Renal pelvis (tissue), 4 donors: Measurements from ENCODE around the gene IGFBP7. TPM values are rescaled to one million over a fixed set of nuclear protein-coding genes. Genes with fewer than 3 reads are reported as not detected.
"Not testable (repeated sequence)": the region's sequence is repeated elsewhere in the genome, so short reads cannot be mapped to it uniquely, and the experiment has no call there.

Experiments used
- DNase-seq: peaks from one replicate; pipeline ENCODE4 v3.0.0-alpha.2; 2013
- polyA plus RNA-seq, 3 donors: library from polyadenylated mRNA; unstranded; fragments of 120-200 nt; gene quantifications; one replicate each; pipeline ENCODE4 v1.2.1, GENCODE V29; 2013; ENCODE audit not compliant: insufficient read length in 3 of 3

IGFBP7 gene
- polyA plus RNA-seq, 3 donors: 485 to 533 (median 497) TPM

DNA sequence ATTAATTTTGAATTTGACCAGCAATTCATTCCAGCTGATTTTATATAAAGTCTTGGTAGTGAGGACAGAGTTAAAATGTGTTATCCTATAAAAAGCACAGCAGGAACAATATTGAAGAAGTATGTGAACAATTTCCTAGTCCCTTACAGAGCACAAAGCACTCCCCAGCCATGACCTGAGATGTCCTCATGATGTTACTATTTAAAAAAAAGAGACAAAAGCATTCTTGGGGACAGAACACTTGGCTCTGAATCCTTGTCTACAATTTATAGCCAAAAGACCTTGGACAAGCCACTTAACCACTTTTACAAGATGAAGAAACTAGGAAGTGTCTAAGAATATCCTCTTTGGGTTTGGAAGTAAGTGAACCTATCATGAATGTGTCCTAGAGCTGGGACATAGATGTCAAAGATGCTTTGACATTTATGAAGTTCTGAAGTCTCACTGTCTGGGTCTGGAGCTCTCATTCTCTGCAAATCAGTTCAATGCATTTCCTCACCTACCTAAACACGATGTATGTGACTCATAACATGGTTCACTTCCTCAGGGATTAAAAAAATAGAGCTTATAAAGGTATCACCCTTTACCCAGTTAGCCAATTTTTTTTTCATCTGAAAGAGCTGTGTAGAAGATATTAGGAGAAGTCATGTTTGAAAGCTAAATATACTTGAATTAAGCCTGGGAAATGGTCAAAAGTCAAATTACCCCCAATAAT, 61.4 kb downstream of the IGFBP7 start:
- no peak for DNase-seq

DNA sequence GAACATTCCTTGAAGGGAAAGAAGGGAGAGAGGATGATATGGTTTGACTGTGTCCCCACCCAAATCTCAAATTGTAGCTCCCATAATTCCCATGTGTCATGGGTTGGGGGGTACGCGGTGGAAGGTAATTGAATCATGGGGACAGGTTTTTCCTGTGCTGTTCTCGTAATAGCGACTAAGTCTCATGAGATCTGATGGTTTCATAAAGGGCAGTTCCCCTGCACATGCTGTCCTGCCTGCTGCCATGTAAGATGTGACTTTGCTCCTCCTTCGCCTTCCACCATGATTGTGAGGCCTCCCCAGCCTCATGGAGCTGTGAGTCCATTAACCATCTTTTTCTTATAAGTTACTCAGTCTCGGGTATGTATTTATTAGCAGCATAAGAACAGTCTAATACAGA, 63.1 kb downstream of the IGFBP7 start:
- not testable (repeated sequence) for DNase-seq

DNA sequence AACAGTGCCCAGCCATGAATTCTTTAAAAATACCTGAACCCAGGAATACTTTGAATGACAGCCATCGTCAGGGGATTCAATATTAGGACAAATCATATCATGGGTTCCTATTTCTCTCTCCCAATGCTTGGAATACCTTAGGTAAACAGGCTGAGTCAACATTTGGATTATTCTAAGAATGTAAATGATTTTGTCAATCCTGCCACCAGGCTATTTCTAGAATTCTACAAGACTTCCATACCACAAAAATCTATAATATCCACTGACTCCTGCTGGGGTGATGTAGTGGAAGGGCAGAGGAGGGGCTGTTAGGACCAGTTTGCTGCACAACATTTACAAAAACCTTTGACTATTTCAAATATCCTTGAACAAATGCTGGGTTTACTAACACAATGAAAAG, 65.2 kb downstream of the IGFBP7 start:
- no peak for DNase-seq

DNA sequence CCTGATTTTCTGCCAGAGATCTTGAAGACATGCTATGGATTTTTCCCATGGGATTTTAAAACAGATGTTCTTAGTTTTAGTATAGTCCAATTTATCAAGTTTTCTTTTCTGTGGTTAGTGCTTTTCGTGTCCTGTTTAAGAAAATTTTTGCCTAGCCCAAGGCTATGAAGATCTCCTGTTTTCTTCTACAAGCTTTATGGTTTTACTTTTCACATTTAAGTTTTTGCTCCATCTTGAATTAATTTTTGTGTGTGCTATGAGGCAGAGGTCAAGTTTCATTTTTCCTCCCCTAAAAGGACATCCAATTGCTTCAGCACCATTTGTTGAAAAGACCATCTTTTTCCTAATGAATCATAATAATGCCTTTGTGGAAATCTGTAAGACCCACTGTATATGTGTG, 65.9 kb downstream of the IGFBP7 start:
- DNase-seq: no peak

DNA sequence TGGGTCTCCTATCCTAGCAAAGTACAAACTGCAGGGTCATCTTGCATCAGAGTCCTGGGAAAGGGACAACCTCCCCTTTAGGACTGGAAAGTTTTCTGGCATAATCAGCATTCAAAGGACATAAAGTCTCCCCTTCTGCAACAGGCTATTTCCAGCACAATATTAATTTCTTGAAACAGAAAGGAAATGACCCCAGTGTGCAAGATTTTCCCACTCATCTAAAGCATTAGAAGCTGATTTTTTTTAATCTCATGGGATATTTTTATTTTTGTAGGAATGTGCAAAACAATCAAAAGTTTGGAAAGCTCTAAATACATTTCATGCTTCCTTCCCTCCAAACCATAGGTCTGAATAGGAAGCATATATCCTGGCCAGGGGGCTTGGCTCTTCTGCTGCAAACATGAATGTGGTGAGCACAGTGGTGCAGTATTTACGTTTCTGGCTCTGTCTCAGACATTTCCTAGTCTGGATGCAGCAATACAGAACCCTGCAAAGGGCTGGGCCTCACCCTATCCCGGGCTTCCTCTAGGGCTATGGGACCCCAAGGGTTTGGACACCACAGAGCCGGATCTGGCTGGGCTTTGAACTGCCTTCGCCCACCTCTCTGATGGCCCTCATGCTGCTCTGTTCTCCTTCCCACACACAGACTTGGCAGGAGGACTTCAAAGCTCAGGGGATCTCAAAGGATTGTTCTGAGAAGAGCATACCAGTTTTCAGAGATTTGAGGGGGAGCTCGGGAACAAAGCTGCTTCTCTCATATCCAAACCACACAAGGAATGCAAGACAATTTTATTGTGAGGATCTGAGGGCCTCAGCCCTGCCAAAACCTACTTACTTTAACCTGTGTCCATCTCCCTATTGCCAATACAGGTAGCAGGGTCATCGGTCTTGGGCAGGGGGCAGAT, 66.6 kb downstream of the IGFBP7 start:
- peak; percentile 44 for DNase-seq

DNA sequence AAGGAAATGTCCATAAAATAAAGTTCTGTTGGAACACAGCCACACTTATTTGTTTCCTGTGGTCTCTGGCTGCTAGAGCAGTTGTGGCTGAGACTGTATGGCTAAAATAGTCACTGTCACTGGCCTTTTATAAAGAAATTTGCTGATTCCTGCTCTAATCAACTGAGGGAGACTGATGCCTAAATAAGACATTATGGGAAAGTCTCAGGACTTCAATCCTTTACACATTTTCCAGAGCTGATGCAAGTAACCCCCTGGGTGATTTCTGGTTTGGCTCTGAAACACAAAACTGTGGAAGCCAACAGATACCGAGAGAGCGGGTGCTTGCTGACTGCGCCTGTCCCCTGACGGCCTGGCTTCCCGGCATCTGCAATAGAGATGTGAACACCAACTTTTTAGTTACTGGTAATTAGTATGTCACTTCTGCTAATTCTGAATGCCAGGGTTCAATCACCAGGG, 67.4 kb downstream of the IGFBP7 start:
- DNase-seq: no peak

DNA sequence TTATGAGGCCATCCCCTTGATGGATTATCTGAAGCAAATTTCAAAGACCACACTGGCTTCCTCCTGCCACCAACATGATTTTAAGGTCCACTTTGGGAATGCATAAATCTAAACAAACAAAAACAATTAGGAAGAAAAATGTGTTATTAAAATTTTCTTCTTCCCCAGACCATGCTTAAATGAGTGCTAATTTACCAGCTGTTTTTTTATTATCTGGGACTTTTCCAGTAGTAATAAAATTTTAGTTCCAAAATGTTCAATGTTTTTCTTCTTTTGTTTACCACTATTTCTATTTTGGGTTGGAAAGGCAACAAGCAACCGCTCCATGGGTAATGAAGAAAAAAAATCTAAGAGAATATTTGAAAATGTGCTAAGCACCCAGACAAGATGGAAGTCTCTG, 69.2 kb downstream of the IGFBP7 start:
- DNase-seq: peak; percentile 26

DNA sequence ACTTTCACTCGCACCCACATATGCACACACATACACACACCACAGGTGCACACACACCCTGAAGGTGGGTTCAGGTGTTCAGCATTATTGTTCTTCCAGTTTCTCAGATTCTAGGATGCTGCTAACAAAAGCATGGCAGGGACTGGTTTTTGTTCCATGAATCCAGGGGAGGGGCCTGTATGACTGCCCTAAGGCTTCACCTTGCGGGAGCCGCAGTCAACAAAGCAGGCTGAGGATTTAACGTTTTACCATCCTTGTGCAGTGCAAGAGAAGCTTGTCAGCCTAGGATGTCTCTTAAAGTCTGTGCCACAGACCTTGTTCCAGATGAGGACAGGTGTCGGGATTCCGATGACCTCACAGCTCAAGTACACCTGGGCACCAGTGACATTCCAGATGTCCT, 69.7 kb downstream of the IGFBP7 start:
- no peak for DNase-seq

DNA sequence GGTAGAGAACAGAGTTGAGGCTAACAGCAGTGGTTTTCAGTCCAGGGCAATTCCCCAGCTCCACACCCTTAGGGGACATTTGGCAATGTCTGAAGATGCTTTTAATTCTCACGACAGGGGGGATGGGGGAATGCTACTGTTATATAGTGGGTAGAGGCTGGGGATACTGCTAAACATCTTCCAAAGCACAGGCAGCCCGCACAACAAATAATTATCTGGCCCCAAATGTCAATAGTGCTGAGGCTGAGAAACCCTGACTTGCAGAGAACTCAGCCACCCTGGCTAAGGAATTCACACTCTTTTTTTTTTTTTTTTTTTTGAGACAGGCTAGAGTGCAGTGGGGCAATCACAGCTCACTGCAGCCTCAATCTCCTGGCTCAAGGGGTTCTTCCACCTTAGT, 70.8 kb downstream of the IGFBP7 start:
- DNase-seq: no peak

DNA sequence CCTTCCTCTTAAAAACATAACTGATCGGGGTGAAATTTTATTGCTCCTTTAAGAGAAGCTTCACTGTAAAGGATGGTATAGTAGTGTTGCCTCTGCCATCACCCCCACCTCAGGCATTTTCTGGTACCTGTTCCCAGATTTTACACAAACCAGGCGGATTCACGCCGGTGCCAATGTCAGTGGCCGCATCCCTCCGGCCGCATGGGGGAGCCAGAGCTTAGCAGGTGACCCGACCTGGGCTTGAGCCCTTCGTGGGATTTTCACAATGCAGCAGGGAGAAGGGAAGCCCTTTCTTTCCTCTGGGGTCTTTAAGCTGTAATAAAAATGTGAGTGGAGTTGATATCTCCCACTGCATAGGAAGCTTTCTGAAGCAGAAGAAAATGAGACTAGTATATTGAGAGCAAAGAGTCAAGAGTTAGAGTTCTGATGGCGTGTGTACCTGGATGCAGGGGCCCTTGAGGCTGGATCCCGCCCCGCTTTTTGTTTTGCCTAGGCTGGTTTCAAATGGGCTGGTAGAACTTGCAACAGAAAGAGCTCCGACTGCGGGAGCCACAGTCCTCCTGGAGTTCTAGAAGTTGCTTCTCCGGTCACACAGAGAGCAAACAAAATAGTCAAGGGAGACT, 72.1 kb downstream of the IGFBP7 start:
- peak; percentile 51 for DNase-seq

DNA sequence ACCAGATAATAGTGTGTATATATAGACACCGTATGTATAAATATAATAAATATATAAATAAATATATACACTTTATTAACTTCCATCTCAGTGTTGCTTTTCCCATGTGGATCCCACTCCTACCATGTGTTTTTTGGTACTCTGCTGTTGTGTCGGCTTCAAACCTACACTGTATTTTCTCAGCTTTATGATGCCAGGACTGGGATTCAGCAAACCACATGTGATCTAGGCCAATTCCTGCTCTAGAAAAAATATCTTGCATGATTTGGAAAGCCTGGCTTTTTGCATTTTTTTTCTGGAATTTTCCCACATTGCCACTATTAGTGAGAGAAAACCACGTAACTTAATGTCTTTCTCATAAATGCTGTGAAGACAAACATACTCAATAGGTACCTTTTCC, 75.7 kb downstream of the IGFBP7 start:
- DNase-seq: no peak

DNA sequence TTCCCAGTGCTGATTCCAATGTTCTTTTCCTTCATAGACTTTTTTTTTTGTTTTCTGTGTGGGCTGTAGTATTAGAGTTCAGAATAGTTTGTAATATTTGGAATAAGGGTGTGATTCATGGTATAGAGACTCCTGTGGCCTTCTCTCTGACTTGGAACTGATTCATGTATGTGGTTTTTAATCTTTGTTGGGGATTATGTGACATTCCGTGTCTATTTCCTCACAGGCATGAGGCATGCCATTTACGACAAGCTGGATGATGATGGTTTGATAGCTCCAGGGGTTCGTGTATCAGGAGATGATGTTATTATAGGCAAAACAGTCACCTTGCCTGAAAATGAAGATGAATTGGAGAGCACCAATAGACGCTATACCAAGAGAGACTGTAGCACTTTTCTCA, 87.1 kb downstream of the IGFBP7 start:
- no peak for DNase-seq

DNA sequence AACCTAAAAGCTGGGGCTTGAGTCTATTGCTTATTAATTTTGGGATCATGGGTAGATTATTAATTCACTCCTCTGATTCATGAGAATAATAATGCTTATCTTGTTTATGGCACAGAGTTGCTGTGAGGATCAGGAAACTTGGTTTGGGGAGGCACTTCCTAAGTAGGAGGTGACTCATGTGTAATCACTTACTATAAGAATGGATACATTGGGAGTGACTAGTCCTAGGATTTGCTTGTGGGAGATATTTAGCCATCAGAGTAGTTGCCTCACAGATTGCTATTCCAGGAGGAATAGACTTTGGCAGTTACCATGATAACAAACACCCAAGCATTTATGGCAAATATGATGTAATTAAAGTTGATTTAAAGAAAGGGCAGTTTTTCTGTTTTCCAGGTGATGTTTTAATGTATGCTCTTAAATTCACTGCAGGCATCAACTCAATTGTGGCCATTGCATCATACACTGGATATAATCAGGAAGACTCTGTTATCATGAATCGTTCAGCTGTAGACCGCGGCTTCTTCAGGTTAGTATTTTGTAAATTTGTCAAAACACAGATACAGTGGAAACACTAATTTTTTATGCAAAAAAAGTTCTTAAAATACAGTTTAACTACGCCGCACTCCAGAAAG, 89.6 kb downstream of the IGFBP7 start:
- no peak for DNase-seq

DNA sequence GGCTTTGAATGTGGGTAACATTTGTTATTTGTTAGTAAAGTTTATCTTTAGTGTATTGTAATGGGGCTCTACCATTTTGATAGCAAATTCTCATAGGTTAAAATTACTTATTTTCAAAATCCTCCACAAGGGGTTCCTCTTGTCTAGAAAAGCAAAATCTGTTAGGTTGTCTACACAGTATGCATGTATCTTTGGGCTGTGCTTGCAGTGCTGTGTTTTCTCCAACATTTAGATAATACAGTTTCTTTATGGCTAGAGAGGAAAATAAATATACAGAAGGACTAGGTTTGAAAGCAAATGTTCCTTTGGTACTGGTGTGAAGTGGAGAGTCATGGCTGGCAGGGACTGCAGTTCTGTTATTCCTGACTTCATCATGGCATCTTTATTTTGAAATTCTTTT, 91.2 kb downstream of the IGFBP7 start:
- DNase-seq: no peak

DNA sequence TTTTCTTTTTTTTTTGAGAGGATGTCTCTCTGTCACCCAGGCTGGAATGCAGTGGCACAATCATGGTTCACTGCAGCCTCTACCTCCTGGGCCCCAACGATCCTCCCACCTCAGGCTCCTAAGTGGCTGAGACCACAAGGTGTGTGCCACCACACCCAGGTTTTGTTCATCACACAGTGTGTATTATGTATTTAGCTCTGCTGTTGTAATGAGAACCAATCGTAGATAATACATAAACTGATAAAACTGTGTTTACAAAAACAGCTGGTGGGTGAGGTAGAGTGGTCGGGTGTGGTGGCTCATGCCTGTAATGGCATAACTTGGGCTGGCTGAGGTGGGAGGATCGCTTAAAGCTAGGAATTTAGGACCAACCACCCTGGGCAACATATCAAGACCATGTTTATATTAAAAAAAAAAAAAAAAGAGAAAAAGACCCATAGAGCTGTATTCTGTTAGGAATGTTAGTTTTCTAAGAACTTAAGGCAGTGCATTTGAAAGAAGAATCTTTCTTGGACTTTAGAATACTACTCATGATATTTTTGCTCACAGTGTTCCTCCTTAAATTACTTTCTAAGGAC, 96.6 kb downstream of the IGFBP7 start:
- DNase-seq: no peak

DNA sequence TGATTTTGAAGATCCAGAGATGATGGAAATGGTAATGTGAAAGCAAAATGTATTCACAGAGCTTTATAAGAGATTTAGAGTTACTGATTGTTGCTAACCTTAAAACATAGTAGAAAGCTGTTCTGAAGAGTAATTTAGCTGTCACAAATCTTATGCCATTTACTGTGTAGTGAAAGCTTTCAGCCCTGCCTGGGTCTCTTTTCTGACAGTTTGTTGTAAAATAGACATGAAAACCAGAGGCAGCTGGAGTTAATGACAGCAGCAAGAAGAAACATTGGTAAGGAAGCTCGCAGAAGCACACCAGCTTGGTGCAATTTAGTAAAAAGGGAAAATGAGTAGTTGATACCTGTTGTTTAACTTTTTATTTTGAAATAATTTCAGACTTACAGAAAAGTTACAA, 110.4 kb downstream of the IGFBP7 start:
- no peak for DNase-seq

DNA sequence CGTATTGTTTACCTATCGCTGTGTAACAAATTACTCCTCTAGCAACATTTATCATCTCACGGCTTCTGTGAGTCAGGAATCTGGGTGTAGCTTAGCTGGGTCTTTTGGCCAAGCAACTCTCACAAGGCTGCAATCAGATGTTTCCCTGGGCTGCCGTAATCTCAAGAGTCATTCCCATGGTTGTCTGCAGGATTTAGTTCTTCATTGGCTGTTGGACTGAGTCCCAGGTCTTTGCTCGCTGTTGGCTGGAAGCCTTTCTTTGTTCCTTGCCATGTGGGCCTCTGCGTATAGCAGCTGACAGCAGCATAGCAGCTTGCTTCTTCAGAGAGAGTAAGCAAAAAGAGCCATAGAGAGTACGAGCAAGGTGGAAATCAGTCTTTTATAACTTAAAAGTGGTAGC, 114.7 kb downstream of the IGFBP7 start:
- peak; percentile 42 for DNase-seq

DNA sequence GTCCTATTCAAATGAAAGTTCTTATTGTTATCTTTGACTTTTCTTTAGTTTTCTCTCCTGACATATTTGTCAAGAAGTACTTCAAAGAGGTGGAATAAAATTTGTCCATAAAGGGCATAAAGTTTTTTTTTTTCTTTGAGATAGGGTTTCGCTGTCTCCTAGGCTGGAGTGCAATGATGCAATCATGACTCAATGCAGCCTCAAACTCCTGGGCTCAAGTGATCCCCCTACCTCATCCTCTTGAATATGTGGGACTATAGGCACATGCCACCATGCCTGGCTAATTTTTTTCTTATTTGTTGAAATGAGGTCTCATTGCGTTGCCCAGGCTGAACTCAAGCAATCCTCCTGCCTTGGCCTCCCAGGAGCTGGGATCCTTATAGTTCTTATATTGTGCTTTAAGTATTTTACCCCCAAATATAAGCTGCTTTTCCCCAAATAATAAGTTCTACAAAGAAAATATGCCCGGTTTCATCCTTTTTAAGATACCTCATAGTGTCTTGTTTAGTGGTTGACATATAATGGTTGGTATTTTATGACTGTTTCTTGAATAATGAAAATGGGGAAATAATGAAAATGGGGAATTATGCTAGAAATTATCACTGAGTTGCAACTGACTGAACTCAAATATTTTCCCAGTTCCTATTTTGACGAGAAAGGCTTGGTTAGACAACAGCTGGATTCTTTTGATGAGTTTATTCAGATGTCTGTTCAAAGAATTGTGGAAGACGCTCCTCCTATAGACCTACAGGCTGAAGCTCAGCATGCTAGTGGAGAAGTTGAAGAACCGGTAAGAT, 119.9 kb downstream of the IGFBP7 start:
- DNase-seq: no peak

DNA sequence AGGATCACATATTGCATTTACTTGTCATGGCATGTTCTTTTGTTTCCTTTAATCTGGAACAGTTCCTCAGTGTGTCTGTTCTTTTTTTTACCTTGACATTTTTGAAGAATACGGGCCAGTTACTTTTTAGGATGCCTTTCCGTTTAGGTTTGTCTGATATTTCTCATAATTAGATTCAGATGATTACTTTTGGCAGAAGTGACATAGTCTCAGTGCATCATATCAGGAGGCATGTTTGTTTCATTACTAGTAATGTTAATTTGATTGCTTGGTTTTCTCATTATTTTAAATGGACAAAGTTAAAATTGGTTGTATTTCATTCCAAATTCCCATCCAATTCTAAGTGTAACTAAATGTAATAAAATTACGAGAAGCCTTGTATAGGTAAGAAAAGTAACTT, 123.2 kb downstream of the IGFBP7 start:
- DNase-seq: no peak

DNA sequence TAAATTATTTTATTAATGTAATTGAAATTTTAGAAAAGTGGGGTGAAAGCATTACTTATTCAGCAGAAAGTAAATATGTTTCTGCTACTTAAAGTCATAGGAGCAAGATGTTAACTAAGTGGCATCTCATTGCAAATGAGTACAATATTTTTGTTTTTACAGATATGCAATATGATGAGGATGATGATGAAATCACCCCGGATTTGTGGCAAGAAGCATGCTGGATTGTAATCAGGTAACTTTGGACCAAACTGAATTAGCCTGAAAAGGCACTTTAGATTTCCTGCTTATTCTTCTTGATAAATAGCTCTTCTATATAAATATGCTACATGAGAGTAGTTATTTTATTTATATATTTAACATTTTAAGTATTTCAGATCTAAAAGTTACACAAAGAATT, 124.0 kb downstream of the IGFBP7 start:
- no peak for DNase-seq

DNA sequence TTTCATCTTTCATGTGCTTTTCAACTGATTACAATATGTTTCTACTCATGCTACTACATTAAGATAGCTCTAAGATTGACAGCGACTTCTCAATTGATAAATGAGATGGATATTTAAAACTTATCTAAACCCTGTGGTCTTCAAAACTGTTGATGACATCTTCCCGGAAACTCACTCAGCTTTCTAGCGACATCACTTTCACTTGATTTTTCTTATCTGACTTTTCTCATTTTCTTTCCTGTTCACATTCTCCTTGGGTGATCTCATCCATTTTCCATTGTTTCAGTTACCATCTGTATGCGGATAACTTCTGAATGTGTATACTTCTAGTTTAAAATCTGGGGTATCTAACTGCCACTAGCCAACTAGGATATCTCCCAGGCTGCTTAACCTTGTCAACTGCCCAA, 128.4 kb downstream of the IGFBP7 start:
- DNase-seq: no peak
